Stimulated activated CD8-positive, alpha-beta memory T cell treated with anti-CD3 and anti-CD28 coated beads, Interleukin-12 subunit alpha, Interleukin-12 subunit beta, amount 100 ng/mL, for 4 hours (primary cell): Measurements from ENCODE around the gene C11orf52.

ENCODE experiments used
- DNase-seq: peaks from one replicate; pipeline ENCODE4 v3.0.0-alpha.2; 2020; ENCODE audit warnings: low read depth

C11orf52 gene

GRCh38 chr11:111939836-111940604 is 21.3 kb downstream of the C11orf52 start:
- DNase-seq: no peak

GRCh38 chr11:111941963-111942362 is 23.2 kb downstream of the C11orf52 start:
- no peak for DNase-seq

GRCh38 chr11:111942829-111943228 is 24.1 kb downstream of the C11orf52 start:
- no peak for DNase-seq

- DNase-seq: no peak
These were observed 25.4 kb downstream of the C11orf52 start for GRCh38 chr11:111944139-111944538.

- no peak for DNase-seq
These were observed 25.9 kb downstream of the C11orf52 start for GRCh38 chr11:111944651-111945051.

- no peak for DNase-seq
These were observed 26.5 kb downstream of the C11orf52 start for GRCh38 chr11:111945198-111945597.

- no peak for DNase-seq
These were observed 27.8 kb downstream of the C11orf52 start for GRCh38 chr11:111946499-111946898.

- no peak for DNase-seq
These were observed 28.4 kb downstream of the C11orf52 start for GRCh38 chr11:111947143-111947542.

GRCh38 chr11:111949519-111950426 is 31.1 kb downstream of the C11orf52 start:
- no peak for DNase-seq

GRCh38 chr11:111951565-111951964 is 32.9 kb downstream of the C11orf52 start:
- DNase-seq: no peak

- DNase-seq: no peak
These were observed 35.4 kb downstream of the C11orf52 start for GRCh38 chr11:111954154-111954553.

- DNase-seq: no peak
These were observed 39.1 kb downstream of the C11orf52 start for GRCh38 chr11:111957663-111958444.

GRCh38 chr11:111960916-111961315 is 42.2 kb downstream of the C11orf52 start:
- DNase-seq: no peak

- DNase-seq: no peak
These were observed 42.9 kb downstream of the C11orf52 start for GRCh38 chr11:111961389-111962300.

- DNase-seq: no peak
These were observed 45.2 kb downstream of the C11orf52 start for GRCh38 chr11:111963931-111964340.

GRCh38 chr11:111966678-111967077 is 48.0 kb downstream of the C11orf52 start:
- DNase-seq: no peak

GRCh38 chr11:111967649-111968048 is 48.9 kb downstream of the C11orf52 start:
- no peak for DNase-seq

GRCh38 chr11:111969344-111969743 is 50.6 kb downstream of the C11orf52 start:
- DNase-seq: no peak

- no peak for DNase-seq
These were observed 55.7 kb downstream of the C11orf52 start for GRCh38 chr11:111974446-111974845.

- no peak for DNase-seq
These were observed 56.5 kb downstream of the C11orf52 start for GRCh38 chr11:111975076-111975806.
